NCI-H1436 treated with DMSO at 0.1 percent for 48 hours (cell line): ENCODE data around the gene PALLD.

Experiments
- DNase-seq: peaks from one replicate; lab custom pipeline; 2025; lab: John Stamatoyannopoulos, UW

PALLD gene

GRCh38 chr4:168972596-168972995, 475.7 kb downstream of the PALLD start:
- DNase-seq: no peak
